Muscle layer of duodenum (tissue), 2 donors: Measurements from ENCODE around the gene PPFIBP2.

Experiments used
- H3K27ac ChIP-seq: one replicate; pipeline ENCODE4 v1.7.0; 2013; ENCODE audit warnings: mild to moderate bottlenecking, low read length
- H3K27me3 ChIP-seq: one replicate; pipeline ENCODE4 v1.7.0; 2013; ENCODE audit warnings: low read depth, mild to moderate bottlenecking, control low read depth, low read length
- H3K36me3 ChIP-seq, 2 donors: one replicate each; pipeline ENCODE4 v1.7.0; 2013; ENCODE audit warnings: low read length in 2 of 2, control low read depth in 1 of 2, mild to moderate bottlenecking in 1 of 2; ENCODE audit not compliant: insufficient read depth in 2 of 2, control insufficient read depth in 1 of 2
- H3K4me1 ChIP-seq, 2 donors: one replicate each; pipeline ENCODE4 v1.7.0; 2013; ENCODE audit warnings: low read length in 2 of 2, mild to moderate bottlenecking in 2 of 2, control low read depth in 1 of 2, moderate library complexity in 1 of 2; ENCODE audit not compliant: insufficient read depth in 2 of 2, control insufficient read depth in 1 of 2
- H3K4me3 ChIP-seq, 2 donors: one replicate each; pipeline ENCODE4 v1.7.0; 2013; ENCODE audit warnings: low read length in 2 of 2, low read depth in 1 of 2, mild to moderate bottlenecking in 1 of 2
- H3K9me3 ChIP-seq, 2 donors: one replicate each; pipeline ENCODE4 v1.7.0; 2013; ENCODE audit warnings: low read length in 2 of 2, control low read depth in 1 of 2, mild to moderate bottlenecking in 1 of 2; ENCODE audit not compliant: control insufficient read depth in 1 of 2
- donor health status: healthy.

Gene PPFIBP2

GRCh38 chr11:7621090-7621489 is 107.3 kb downstream of the PPFIBP2 start:
- H3K4me1 ChIP-seq, result no peaks in the 10 kb centered on the region
- no peak overlapping the region for H3K4me3 ChIP-seq
- no peak overlapping the region for H3K27ac ChIP-seq
- H3K36me3 ChIP-seq, result peaks cover 6 to 12% of the 10 kb centered on the region in 2 donors
- H3K27me3 ChIP-seq, result no peaks in the 10 kb centered on the region
- no peaks in the 10 kb centered on the region for H3K9me3 ChIP-seq

- peaks cover 6 to 12% of the 10 kb centered on the region in 2 donors for H3K36me3 ChIP-seq
- no peaks in the 10 kb centered on the region for H3K9me3 ChIP-seq
- no peaks in the 10 kb centered on the region for H3K4me1 ChIP-seq
Measured at GRCh38 chr11:7621554-7621953, 107.8 kb downstream of the PPFIBP2 start.

GRCh38 chr11:7622721-7623120 is 108.9 kb downstream of the PPFIBP2 start:
- H3K4me1 ChIP-seq, result no peaks in the 10 kb centered on the region
- H3K4me3 ChIP-seq, result no peak overlapping the region
- no peaks in the 10 kb centered on the region for H3K9me3 ChIP-seq
- peaks cover 6 to 12% of the 10 kb centered on the region in 2 donors for H3K36me3 ChIP-seq
- H3K27ac ChIP-seq, result no peak overlapping the region
- H3K27me3 ChIP-seq, result no peaks in the 10 kb centered on the region

More at GRCh38 chr11:7621554-7621953, 107.8 kb downstream of the PPFIBP2 start:
- H3K27me3 ChIP-seq, result no peaks in the 10 kb centered on the region
- no peak overlapping the region for H3K27ac ChIP-seq
- no peak overlapping the region for H3K4me3 ChIP-seq

- Histone ChIP-seq H3K27ac (no peak overlapping the region), H3K4me1 (no peaks in the 10 kb centered on the region), H3K4me3 (no peak overlapping the region), H3K27me3 (no peaks in the 10 kb centered on the region), H3K9me3 (no peaks in the 10 kb centered on the region), H3K36me3 (peaks cover 29 to 45% of the 10 kb centered on the region in 2 donors)
Measured at GRCh38 chr11:7628660-7629059, 114.9 kb downstream of the PPFIBP2 start.

GRCh38 chr11:7630002-7630401 is 116.2 kb downstream of the PPFIBP2 start:
- H3K9me3 ChIP-seq, result no peaks in the 10 kb centered on the region
- no peak overlapping the region for H3K27ac ChIP-seq
- H3K27me3 ChIP-seq, result no peaks in the 10 kb centered on the region
- no peak overlapping the region for H3K4me3 ChIP-seq
- peaks cover 36 to 50% of the 10 kb centered on the region in 2 donors for H3K36me3 ChIP-seq
- H3K4me1 ChIP-seq, result no peaks in the 10 kb centered on the region

GRCh38 chr11:7632211-7632610 is 118.4 kb downstream of the PPFIBP2 start:
- Histone ChIP-seq H3K4me1 (no peaks in the 10 kb centered on the region), H3K27me3 (no peaks in the 10 kb centered on the region), H3K9me3 (no peaks in the 10 kb centered on the region), H3K27ac (no peak overlapping the region), H3K4me3 (no peak overlapping the region), H3K36me3 (peaks cover 33 to 67% of the 10 kb centered on the region in 2 donors)

- no peak overlapping the region for H3K27ac ChIP-seq
- no peaks in the 10 kb centered on the region for H3K27me3 ChIP-seq
- H3K4me3 ChIP-seq, result no peak overlapping the region
- peaks cover 0 to 6% of the 10 kb centered on the region in 2 donors for H3K4me1 ChIP-seq
- no peaks in the 10 kb centered on the region for H3K9me3 ChIP-seq
- H3K36me3 ChIP-seq, result peaks cover 40 to 65% of the 10 kb centered on the region in 2 donors
Measured at GRCh38 chr11:7635137-7635536, 121.3 kb downstream of the PPFIBP2 start.

GRCh38 chr11:7635708-7636107 is 121.9 kb downstream of the PPFIBP2 start:
- Histone ChIP-seq H3K9me3 (no peaks in the 10 kb centered on the region), H3K4me3 (no peak overlapping the region), H3K27ac (no peak overlapping the region), H3K27me3 (no peaks in the 10 kb centered on the region), H3K36me3 (peaks cover 43 to 70% of the 10 kb centered on the region in 2 donors), H3K4me1 (peaks cover 0 to 6% of the 10 kb centered on the region in 2 donors)

- Histone ChIP-seq H3K27ac (no peak overlapping the region), H3K36me3 (peaks cover 44 to 70% of the 10 kb centered on the region in 2 donors)
Measured at GRCh38 chr11:7636350-7636749, 122.6 kb downstream of the PPFIBP2 start.

GRCh38 chr11:7637447-7638157 is 123.8 kb downstream of the PPFIBP2 start:
- no peaks in the 10 kb centered on the region for H3K9me3 ChIP-seq
- peaks cover 0 to 6% of the 10 kb centered on the region in 2 donors for H3K4me1 ChIP-seq
- H3K4me3 ChIP-seq, result no peak overlapping the region
- no peaks in the 10 kb centered on the region for H3K27me3 ChIP-seq
- H3K36me3 ChIP-seq, result peaks cover 42 to 70% of the 10 kb centered on the region in 2 donors
- H3K27ac ChIP-seq, result peak overlapping the region; percentile 65

More at GRCh38 chr11:7636350-7636749, 122.6 kb downstream of the PPFIBP2 start:
- Histone ChIP-seq H3K9me3 (no peaks in the 10 kb centered on the region), H3K4me1 (peaks cover 0 to 6% of the 10 kb centered on the region in 2 donors), H3K4me3 (no peak overlapping the region), H3K27me3 (no peaks in the 10 kb centered on the region)

GRCh38 chr11:7638710-7639642 is 125.2 kb downstream of the PPFIBP2 start:
- Histone ChIP-seq H3K4me1 (peaks cover 0 to 6% of the 10 kb centered on the region in 2 donors), H3K36me3 (peaks cover 32 to 66% of the 10 kb centered on the region in 2 donors), H3K27ac (peak overlapping the region; percentile 25), H3K4me3 (no peak overlapping the region), H3K9me3 (no peaks in the 10 kb centered on the region), H3K27me3 (no peaks in the 10 kb centered on the region)
